ENCODE data around the gene PKNOX2.

PKNOX2 gene

DNA sequence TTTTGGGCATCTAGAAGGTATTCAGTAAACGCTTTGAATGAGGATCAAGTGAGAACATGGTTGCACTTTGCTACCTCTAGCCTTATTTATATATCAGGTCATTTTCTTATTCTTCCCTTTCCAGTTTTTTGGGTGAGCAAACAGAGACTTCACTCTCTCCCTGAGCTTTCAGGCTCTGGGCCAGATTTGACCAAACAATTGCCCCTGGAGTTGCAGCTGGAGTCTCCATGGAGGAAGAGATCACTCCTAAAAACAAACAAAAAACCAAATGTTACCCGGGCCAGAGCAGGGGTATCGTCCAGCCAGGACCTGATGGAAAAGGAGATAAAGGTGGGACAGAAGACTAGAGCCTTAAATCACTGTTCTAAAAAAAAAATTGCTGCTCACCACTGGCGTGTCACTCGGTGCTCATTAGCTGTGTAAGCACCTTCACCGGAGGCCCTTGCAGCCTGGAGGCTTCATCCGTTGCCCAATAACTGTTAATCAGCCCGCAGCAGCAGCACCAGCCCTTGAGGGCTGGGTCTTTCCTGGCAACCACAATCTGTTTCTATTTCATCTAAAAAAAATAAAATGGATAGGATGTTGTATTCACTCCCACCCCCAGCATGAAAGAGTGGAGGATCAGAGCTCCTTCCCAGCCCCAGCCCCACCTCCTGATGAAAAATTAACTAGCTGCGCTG is 125.0 kb downstream of the PKNOX2 start:
- no peak overlapping the region for H3K9ac ChIP-seq (ENCODE audit: low read depth, low read length)
- H3K36me3 ChIP-seq (ENCODE audit: control insufficient read depth, insufficient read depth, low read length): no peaks in the 10 kb centered on the region
- H3K4me1 ChIP-seq (ENCODE audit: control insufficient read depth, insufficient read depth, low read length): peaks cover 5% of the 10 kb centered on the region
- H3K27me3 ChIP-seq (ENCODE audit: control insufficient read depth, insufficient read depth, low read length): no peaks in the 10 kb centered on the region
- no peaks in the 10 kb centered on the region for H3K9me3 ChIP-seq (ENCODE audit: control insufficient read depth, insufficient read depth, low read length)
- no peak overlapping the region for H3K27ac ChIP-seq (ENCODE audit: low read depth, low read length)
- H3K4me3 ChIP-seq (ENCODE audit: low read depth, low read length): no peak overlapping the region

DNA sequence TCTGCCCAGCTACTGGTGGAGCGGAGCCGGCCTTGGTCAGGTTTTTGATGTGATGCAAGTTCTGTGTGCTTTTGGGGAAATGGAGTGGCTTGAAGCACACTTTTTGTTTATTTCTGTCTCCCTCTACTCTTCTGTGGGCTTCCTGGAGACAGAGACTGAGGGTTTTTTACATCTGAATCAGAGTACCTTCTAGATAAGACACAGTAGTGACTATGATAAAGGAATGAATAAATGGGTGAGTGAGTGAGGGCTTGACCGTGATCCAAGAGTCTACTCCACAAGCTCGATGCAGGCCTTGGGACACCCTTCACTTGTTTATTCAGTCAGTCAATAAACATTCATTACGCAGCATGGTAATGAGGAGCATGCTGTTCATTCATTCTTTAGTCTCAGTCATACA is 125.7 kb downstream of the PKNOX2 start:
- H3K4me3 ChIP-seq (ENCODE audit: low read depth, low read length): no peak overlapping the region
- no peak overlapping the region for H3K27ac ChIP-seq (ENCODE audit: low read depth, low read length)
- no peaks in the 10 kb centered on the region for H3K36me3 ChIP-seq (ENCODE audit: control insufficient read depth, insufficient read depth, low read length)
- peaks cover 5% of the 10 kb centered on the region for H3K4me1 ChIP-seq (ENCODE audit: control insufficient read depth, insufficient read depth, low read length)
- H3K9ac ChIP-seq (ENCODE audit: low read depth, low read length): no peak overlapping the region
- H3K27me3 ChIP-seq (ENCODE audit: control insufficient read depth, insufficient read depth, low read length): no peaks in the 10 kb centered on the region
- no peaks in the 10 kb centered on the region for H3K9me3 ChIP-seq (ENCODE audit: control insufficient read depth, insufficient read depth, low read length)

DNA sequence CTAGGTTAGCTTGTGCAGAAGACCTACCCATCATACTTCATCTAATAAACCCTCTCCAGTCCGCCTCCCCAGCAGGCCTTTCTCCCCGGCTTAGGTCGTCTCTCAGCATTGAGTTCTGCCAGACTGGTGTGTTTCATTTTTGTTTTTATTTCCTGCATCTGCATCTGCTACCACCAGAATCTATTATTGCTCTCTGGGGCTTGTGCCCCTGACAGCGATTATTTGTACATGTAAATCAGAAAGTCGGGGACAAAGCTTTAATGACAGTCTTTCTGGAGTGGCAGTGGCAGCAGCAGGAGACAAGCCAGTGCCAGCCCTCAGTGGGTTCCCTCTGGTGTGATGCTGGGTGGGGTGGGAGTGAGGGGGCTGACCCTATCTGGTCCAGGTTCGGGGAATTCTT is 127.5 kb downstream of the PKNOX2 start:
- H3K36me3 ChIP-seq (ENCODE audit: control insufficient read depth, insufficient read depth, low read length): no peaks in the 10 kb centered on the region
- no peaks in the 10 kb centered on the region for H3K27me3 ChIP-seq (ENCODE audit: control insufficient read depth, insufficient read depth, low read length)
- H3K9ac ChIP-seq (ENCODE audit: low read depth, low read length): no peak overlapping the region

DNA sequence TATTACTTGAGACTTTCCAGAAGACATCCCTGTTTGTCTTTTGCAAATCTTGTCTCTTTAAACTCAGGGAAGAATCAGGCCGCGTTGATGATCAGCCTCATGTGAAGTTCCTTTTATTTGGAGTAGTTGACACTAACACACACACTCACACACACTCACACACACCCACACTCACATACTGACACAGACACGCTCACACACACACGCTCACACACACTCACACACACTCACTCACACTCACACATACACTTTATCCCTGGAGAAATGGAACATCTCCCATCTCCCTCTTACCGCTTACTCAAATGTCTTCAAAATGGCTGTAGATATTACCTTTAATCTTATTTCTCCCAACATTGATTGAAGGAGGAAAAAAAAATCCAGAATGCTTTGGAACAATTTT is 129.0 kb downstream of the PKNOX2 start:
- Histone ChIP-seq H3K27me3 (ENCODE audit: control insufficient read depth, insufficient read depth, low read length) (no peaks in the 10 kb centered on the region), H3K4me3 (ENCODE audit: low read depth, low read length) (no peak overlapping the region), H3K9ac (ENCODE audit: low read depth, low read length) (no peak overlapping the region), H3K36me3 (ENCODE audit: control insufficient read depth, insufficient read depth, low read length) (no peaks in the 10 kb centered on the region), H3K27ac (ENCODE audit: low read depth, low read length) (no peak overlapping the region), H3K4me1 (ENCODE audit: control insufficient read depth, insufficient read depth, low read length) (no peaks in the 10 kb centered on the region), H3K9me3 (ENCODE audit: control insufficient read depth, insufficient read depth, low read length) (no peaks in the 10 kb centered on the region)

More for the DNA sequence above, 127.5 kb downstream of the PKNOX2 start:
- Histone ChIP-seq H3K27ac (ENCODE audit: low read depth, low read length) (no peak overlapping the region), H3K9me3 (ENCODE audit: control insufficient read depth, insufficient read depth, low read length) (no peaks in the 10 kb centered on the region), H3K4me3 (ENCODE audit: low read depth, low read length) (no peak overlapping the region), H3K4me1 (ENCODE audit: control insufficient read depth, insufficient read depth, low read length) (peaks cover 5% of the 10 kb centered on the region)

DNA sequence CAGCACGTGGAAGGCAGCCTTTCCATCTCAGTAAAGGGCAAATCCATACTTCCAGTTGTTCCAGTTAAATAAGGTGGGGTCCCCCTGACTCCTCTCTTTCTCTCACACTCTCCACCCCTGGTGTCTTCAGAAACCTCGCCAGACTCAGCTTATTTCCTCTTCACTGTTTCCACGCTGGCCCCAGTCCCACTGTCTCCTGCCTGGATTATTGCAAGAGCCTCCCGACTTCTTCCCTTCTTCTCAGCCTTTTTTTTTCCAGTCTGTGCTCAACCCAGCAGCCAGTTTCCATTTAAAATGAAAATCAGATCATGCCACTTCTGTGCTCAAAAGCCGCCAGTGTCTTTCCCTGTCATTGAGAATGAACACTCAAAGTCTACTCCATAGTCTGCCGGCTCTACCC is 131.4 kb downstream of the PKNOX2 start:
- H3K36me3 ChIP-seq (ENCODE audit: control insufficient read depth, insufficient read depth, low read length): no peaks in the 10 kb centered on the region
- H3K4me3 ChIP-seq (ENCODE audit: low read depth, low read length): no peak overlapping the region
- no peaks in the 10 kb centered on the region for H3K4me1 ChIP-seq (ENCODE audit: control insufficient read depth, insufficient read depth, low read length)
- no peaks in the 10 kb centered on the region for H3K9me3 ChIP-seq (ENCODE audit: control insufficient read depth, insufficient read depth, low read length)
- H3K27ac ChIP-seq (ENCODE audit: low read depth, low read length): no peak overlapping the region
- H3K9ac ChIP-seq (ENCODE audit: low read depth, low read length): no peak overlapping the region
- H3K27me3 ChIP-seq (ENCODE audit: control insufficient read depth, insufficient read depth, low read length): no peaks in the 10 kb centered on the region

DNA sequence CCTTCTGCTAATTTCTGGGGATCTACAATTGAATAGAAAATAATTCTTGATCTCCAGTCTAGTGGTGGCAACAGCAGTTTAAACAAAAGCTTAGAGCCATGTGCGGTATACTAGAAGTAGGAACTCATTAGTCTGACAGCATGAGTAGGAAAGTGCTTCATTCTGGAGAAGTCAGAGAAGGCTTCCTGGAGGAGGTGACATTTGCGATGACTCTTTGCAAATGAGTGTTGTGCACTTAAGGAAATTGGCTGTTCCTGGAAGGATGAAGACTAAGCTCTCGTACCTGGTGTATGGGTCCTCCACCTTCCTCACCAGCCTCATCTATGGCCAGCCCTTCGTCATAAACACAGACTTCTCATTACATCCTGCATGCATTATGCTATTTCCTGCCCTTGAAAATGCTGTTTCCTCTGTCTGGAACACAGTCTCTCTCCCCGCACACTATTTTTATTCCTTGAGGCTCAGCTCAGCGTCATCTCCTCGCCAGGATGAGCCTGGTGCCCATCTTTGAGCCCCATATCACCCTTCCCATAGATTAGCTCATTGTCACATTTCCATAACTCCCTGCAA is 132.9 kb downstream of the PKNOX2 start:
- no peaks in the 10 kb centered on the region for H3K4me1 ChIP-seq (ENCODE audit: control insufficient read depth, insufficient read depth, low read length)
- no peaks in the 10 kb centered on the region for H3K36me3 ChIP-seq (ENCODE audit: control insufficient read depth, insufficient read depth, low read length)
- no peaks in the 10 kb centered on the region for H3K27me3 ChIP-seq (ENCODE audit: control insufficient read depth, insufficient read depth, low read length)
- H3K27ac ChIP-seq (ENCODE audit: low read depth, low read length): no peak overlapping the region
- H3K4me3 ChIP-seq (ENCODE audit: low read depth, low read length): no peak overlapping the region
- H3K9me3 ChIP-seq (ENCODE audit: control insufficient read depth, insufficient read depth, low read length): no peaks in the 10 kb centered on the region
- no peak overlapping the region for H3K9ac ChIP-seq (ENCODE audit: low read depth, low read length)

DNA sequence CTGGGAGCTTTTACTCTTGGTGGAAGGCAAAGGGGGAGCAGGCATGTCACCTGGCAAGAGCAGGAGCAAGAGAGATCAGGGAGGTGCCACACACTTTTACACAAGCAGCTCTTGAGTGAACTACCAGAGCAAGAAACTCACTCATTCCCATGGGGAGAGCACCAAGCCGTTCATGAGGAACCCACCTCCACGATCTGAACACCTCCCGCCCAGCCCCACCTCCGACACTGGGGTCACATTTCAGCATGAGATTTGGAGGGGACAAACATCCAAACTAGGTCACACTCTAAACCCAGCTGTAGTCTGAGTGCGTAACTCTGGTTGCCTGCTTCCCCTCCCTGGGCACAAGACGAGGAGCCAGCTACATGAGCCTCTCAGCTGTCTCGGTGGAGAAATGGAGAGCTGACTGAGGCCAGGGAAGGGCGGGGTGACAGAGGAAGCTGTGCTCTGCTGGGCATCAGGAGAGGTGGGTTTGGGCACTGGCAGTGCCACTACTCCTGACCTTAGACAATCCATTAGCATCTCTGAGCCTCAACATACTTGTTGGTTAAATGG is 134.6 kb downstream of the PKNOX2 start:
- Histone ChIP-seq H3K9me3 (ENCODE audit: control insufficient read depth, insufficient read depth, low read length) (no peaks in the 10 kb centered on the region), H3K27me3 (ENCODE audit: control insufficient read depth, insufficient read depth, low read length) (no peaks in the 10 kb centered on the region), H3K4me1 (ENCODE audit: control insufficient read depth, insufficient read depth, low read length) (no peaks in the 10 kb centered on the region), H3K9ac (ENCODE audit: low read depth, low read length) (no peak overlapping the region), H3K4me3 (ENCODE audit: low read depth, low read length) (no peak overlapping the region), H3K27ac (ENCODE audit: low read depth, low read length) (no peak overlapping the region), H3K36me3 (ENCODE audit: control insufficient read depth, insufficient read depth, low read length) (no peaks in the 10 kb centered on the region)

DNA sequence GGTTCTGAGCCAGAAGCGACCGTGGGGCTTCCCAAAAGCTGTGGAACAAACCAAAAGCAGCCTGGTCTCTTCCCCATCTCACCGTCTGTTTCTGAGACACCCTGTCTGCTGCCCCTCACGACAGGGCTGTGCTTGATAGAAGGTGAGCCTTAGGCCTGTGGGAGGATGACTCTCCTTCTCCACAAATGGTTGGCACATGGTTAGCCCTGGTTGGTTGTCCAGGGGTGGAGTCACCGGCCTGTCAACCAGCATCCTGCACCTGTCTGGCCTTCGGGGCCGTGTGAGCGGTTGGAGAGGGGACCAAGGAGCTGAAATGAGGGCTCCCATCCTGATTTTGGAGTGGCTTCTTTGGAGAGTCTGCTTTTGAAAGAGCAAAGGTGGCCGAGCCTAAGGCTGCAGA is 135.3 kb downstream of the PKNOX2 start:
- no peaks in the 10 kb centered on the region for H3K36me3 ChIP-seq (ENCODE audit: control insufficient read depth, insufficient read depth, low read length)
- H3K4me3 ChIP-seq (ENCODE audit: low read depth, low read length): no peak overlapping the region
- H3K4me1 ChIP-seq (ENCODE audit: control insufficient read depth, insufficient read depth, low read length): no peaks in the 10 kb centered on the region
- H3K27ac ChIP-seq (ENCODE audit: low read depth, low read length): no peak overlapping the region
- H3K27me3 ChIP-seq (ENCODE audit: control insufficient read depth, insufficient read depth, low read length): no peaks in the 10 kb centered on the region
- H3K9ac ChIP-seq (ENCODE audit: low read depth, low read length): no peak overlapping the region
- no peaks in the 10 kb centered on the region for H3K9me3 ChIP-seq (ENCODE audit: control insufficient read depth, insufficient read depth, low read length)

DNA sequence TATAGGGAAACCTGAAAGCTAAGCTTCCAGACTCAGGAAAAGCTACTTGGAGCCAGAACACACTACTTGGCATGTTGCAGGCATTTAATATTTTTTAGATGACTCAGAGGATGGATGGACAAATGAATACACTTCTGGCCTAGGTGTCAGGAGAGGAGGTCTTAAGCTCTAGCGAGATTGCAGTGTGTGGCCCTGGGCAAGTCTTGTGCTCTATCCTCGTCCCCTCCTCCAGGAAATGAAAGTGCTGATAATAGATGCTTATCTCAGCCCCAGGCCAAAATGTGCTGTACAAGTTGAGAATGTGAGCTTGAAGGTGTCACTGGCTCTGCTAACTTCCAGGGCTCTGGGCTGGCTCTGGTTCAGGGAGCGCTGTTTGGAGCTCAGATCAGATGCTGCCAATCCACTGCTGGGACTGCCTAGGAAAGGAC is 136.3 kb downstream of the PKNOX2 start:
- H3K27me3 ChIP-seq (ENCODE audit: control insufficient read depth, insufficient read depth, low read length): no peaks in the 10 kb centered on the region
- H3K27ac ChIP-seq (ENCODE audit: low read depth, low read length): no peak overlapping the region
- no peaks in the 10 kb centered on the region for H3K9me3 ChIP-seq (ENCODE audit: control insufficient read depth, insufficient read depth, low read length)
- no peak overlapping the region for H3K9ac ChIP-seq (ENCODE audit: low read depth, low read length)
- H3K36me3 ChIP-seq (ENCODE audit: control insufficient read depth, insufficient read depth, low read length): no peaks in the 10 kb centered on the region
- H3K4me3 ChIP-seq (ENCODE audit: low read depth, low read length): no peak overlapping the region
- 0 out of 2 replicates have a peak, but pooled peaks cover 7% of the 10 kb centered on the region for H3K4me1 ChIP-seq (ENCODE audit: control insufficient read depth, insufficient read depth, low read length)

DNA sequence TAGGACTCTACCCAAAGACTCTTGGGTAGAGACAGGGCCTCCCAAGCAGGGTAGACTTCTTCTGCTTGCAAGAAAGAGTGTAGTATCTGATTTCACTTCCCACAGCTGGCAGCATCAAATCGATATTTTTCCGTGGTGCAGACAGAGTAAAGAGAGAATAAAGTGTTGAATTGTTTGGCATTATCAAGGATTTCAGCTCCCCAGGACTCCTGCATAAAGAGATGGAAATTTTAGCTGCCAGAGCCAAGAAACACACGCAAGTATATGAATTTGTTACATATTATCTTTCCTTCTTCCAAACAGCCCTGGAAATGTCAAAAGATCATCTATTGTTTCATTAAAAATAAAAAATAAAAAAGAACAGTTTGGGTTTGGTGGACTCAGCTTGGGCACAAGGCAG is 136.8 kb downstream of the PKNOX2 start:
- no peaks in the 10 kb centered on the region for H3K9me3 ChIP-seq (ENCODE audit: control insufficient read depth, insufficient read depth, low read length)
- H3K36me3 ChIP-seq (ENCODE audit: control insufficient read depth, insufficient read depth, low read length): no peaks in the 10 kb centered on the region
- H3K4me3 ChIP-seq (ENCODE audit: low read depth, low read length): no peak overlapping the region
- H3K9ac ChIP-seq (ENCODE audit: low read depth, low read length): no peak overlapping the region
- no peaks in the 10 kb centered on the region for H3K27me3 ChIP-seq (ENCODE audit: control insufficient read depth, insufficient read depth, low read length)
- H3K27ac ChIP-seq (ENCODE audit: low read depth, low read length): no peak overlapping the region
- 0 out of 2 replicates have a peak, but pooled peaks cover 7% of the 10 kb centered on the region for H3K4me1 ChIP-seq (ENCODE audit: control insufficient read depth, insufficient read depth, low read length)

DNA sequence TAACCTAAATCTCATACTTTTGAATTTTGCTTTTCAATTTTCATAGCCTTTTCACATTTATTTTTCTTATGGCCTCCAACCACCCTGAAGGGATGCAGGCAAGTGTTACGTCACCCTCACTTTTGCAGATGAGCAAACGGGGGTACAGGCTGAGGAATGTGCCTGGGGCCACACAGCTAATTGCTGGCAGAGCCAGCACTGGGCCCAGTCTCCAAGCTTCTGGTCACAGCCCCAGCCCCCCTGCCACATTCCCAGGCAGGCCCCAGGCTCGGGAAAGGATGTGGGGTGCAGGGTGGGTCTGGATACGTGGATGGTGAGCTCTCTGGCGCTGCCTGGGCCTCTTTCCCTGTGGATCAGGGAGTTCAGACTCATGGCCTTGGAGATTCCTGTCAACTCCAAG is 138.6 kb downstream of the PKNOX2 start:
- no peak overlapping the region for H3K27ac ChIP-seq (ENCODE audit: low read depth, low read length)
- H3K36me3 ChIP-seq (ENCODE audit: control insufficient read depth, insufficient read depth, low read length): no peaks in the 10 kb centered on the region
- H3K4me3 ChIP-seq (ENCODE audit: low read depth, low read length): no peak overlapping the region
- H3K27me3 ChIP-seq (ENCODE audit: control insufficient read depth, insufficient read depth, low read length): no peaks in the 10 kb centered on the region
- H3K9ac ChIP-seq (ENCODE audit: low read depth, low read length): no peak overlapping the region
- H3K4me1 ChIP-seq (ENCODE audit: control insufficient read depth, insufficient read depth, low read length): 0 out of 2 replicates have a peak, but pooled peaks cover 7% of the 10 kb centered on the region
- H3K9me3 ChIP-seq (ENCODE audit: control insufficient read depth, insufficient read depth, low read length): no peaks in the 10 kb centered on the region

Data from HUES48 (cell line).